ENCODE data around the gene EXOG. TPM values are rescaled to one million over a fixed set of nuclear protein-coding genes. Genes with fewer than 3 reads are reported as not detected.
A peak's percentile ranks its signal among the peaks of the same experiment; 100 is the strongest.

Gene EXOG
- total and polyA plus RNA-seq, 4 donors: 3.1 to 16.5 (median 11.1) TPM

DNA sequence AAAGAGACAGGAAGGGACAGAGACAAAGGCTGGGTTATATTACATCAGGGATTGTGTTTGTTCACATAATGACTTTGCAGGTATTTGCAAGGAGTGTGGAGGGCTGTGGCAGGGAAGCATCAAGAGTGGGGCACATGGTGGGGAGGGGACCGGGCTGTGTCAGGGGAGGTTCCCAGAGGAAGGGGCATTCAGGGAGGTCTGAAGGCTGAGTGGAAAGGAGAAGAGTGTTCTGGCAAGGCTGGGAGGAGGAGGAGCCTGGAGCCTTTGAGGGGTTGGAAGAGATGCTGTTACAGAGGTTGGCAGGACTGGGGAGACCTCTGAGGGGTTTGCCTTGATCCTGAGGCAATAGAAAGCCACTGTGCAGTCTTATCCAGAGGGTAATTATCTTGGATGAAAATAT, 49.4 kb downstream of the EXOG start:
- no peaks in the 10 kb centered on the region for H3K27me3 ChIP-seq (ENCODE audit: control insufficient read depth in 3 of 3, insufficient read depth in 3 of 3, low read length in 2 of 3)
- 82 to 88% methylated on average over 1 of the region's 1 CpG for WGBS, 2 donors
- H3K9me3 ChIP-seq (ENCODE audit: control insufficient read depth in 4 of 4, insufficient read depth in 3 of 4, low read length in 3 of 4): peaks cover 0 to 2% (median 0%) of the 10 kb centered on the region in 4 donors
- no peak overlapping the region for H3K4me3 ChIP-seq
- H3K27ac ChIP-seq (ENCODE audit: low read depth in 1 of 2, low read length in 1 of 2): peak overlapping the region in 1 of 2 donors; percentile 81
- no peak for DNase-seq
- ATAC-seq (ENCODE audit: insufficient read depth, low FRiP score): no peak
- H3K36me3 ChIP-seq (ENCODE audit: control insufficient read depth in 4 of 4, insufficient read depth in 4 of 4, low read length in 4 of 4): no peaks in the 10 kb centered on the region
- H3K9ac ChIP-seq (ENCODE audit: insufficient read depth in 1 of 2, low read length in 2 of 2): no peak overlapping the region
- peaks cover 0 to 6% (median 0%) of the 10 kb centered on the region in 5 donors for H3K4me1 ChIP-seq (ENCODE audit: control insufficient read depth in 5 of 5, insufficient read depth in 5 of 5, low read length in 5 of 5)
- TF ChIP-seq, protein P1, sequence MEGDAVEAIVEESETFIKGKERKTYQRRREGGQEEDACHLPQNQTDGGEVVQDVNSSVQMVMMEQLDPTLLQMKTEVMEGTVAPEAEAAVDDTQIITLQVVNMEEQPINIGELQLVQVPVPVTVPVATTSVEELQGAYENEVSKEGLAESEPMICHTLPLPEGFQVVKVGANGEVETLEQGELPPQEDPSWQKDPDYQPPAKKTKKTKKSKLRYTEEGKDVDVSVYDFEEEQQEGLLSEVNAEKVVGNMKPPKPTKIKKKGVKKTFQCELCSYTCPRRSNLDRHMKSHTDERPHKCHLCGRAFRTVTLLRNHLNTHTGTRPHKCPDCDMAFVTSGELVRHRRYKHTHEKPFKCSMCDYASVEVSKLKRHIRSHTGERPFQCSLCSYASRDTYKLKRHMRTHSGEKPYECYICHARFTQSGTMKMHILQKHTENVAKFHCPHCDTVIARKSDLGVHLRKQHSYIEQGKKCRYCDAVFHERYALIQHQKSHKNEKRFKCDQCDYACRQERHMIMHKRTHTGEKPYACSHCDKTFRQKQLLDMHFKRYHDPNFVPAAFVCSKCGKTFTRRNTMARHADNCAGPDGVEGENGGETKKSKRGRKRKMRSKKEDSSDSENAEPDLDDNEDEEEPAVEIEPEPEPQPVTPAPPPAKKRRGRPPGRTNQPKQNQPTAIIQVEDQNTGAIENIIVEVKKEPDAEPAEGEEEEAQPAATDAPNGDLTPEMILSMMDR (IDR thresholded peaks at IDR 0.05; ENCODE audit: control extremely low read depth, extremely low read depth): no peak

DNA sequence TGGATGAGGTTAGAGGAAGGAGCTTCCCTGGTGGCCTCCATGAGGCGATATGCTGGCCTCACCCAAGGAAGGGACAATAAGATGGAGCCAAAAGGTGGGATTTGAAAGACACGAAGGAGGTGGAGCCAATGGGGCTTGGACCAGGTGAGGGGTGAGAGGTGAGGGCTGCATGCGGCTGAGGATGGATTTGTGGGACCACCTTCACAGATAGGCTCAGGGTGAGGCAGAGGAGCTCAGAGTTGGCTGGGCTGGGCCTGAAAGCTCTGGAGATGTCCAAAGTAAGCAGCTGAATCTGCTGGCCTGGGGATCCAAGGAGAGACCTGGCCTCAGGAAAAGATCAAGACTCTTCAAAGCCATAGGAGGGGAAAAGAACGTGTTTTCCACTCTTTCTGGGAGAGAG, 49.8 kb downstream of the EXOG start:
- DNase-seq (no peak), ATAC-seq (ENCODE audit: insufficient read depth, low FRiP score) (no peak)
- Histone ChIP-seq H3K4me1 (ENCODE audit: control insufficient read depth in 5 of 5, insufficient read depth in 5 of 5, low read length in 5 of 5) (peaks cover 0 to 6% (median 0%) of the 10 kb centered on the region in 5 donors), H3K9ac (ENCODE audit: insufficient read depth in 1 of 2, low read length in 2 of 2) (no peak overlapping the region), H3K9me3 (ENCODE audit: control insufficient read depth in 4 of 4, insufficient read depth in 3 of 4, low read length in 3 of 4) (peaks cover 0 to 3% (median 0%) of the 10 kb centered on the region in 4 donors), H3K27me3 (ENCODE audit: control insufficient read depth in 3 of 3, insufficient read depth in 3 of 3, low read length in 2 of 3) (no peaks in the 10 kb centered on the region), H3K27ac (ENCODE audit: low read depth in 1 of 2, low read length in 1 of 2) (peak overlapping the region in 1 of 2 donors; percentile 81), H3K36me3 (ENCODE audit: control insufficient read depth in 4 of 4, insufficient read depth in 4 of 4, low read length in 4 of 4) (no peaks in the 10 kb centered on the region), H3K4me3 (no peak overlapping the region)
- 88 to 93% methylated on average over 4 of the region's 4 CpGs for WGBS, 2 donors
- TF ChIP-seq, protein P1 (IDR thresholded peaks at IDR 0.05; ENCODE audit: control extremely low read depth, extremely low read depth): no peak

DNA sequence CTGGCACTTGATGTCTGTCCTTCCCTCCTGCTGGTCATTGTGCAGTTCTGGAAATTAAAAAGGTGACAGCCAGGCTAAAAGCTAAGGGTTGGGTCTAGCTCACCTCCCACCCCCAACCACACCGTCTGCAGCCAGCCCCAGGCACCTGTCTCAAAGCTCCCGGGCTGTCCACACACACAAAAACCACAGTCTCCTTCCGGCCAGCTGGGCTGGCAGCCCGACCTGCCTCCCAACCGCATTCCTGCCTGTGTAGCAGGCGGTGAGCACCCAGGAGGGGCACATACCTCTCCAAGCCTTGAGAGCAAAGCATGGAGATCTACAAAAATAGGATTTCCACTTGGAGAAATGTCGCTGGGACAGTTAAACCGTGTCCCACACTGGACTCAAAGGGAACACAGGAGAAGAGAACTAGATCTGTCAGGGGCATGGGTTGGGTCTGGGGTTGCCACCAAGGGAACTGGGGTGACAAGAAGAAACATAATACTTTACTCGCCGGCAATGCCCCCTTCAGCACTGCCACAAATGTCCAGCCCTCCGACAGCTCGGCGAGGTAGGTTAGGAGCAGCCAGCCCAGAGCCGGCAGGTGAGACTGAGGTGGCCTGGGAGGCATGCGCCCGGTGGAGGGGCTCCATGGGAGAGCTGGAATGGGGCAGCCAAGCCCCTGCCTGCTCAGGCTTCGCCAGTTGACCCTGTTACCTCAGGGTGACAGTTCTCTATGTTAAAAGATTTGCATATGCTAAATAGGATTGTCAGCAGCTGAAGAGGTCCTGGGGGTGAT, 52.2 kb downstream of the EXOG start:
- ATAC-seq (ENCODE audit: insufficient read depth, low FRiP score) (no peak), DNase-seq (peak; percentile 17 to 48 (median 45))
- TF ChIP-seq, protein P1 (IDR thresholded peaks at IDR 0.05; ENCODE audit: control extremely low read depth, extremely low read depth): no peak
- Histone ChIP-seq H3K27me3 (ENCODE audit: control insufficient read depth in 3 of 3, insufficient read depth in 3 of 3, low read length in 2 of 3) (no peaks in the 10 kb centered on the region), H3K4me1 (ENCODE audit: control insufficient read depth in 5 of 5, insufficient read depth in 5 of 5, low read length in 5 of 5) (peaks cover 0 to 5% (median 0%) of the 10 kb centered on the region in 5 donors), H3K27ac (ENCODE audit: low read depth in 1 of 2, low read length in 1 of 2) (peak overlapping the region in 1 of 2 donors; percentile 66), H3K9ac (ENCODE audit: insufficient read depth in 1 of 2, low read length in 2 of 2) (no peak overlapping the region), H3K4me3 (no peak overlapping the region), H3K36me3 (ENCODE audit: control insufficient read depth in 4 of 4, insufficient read depth in 4 of 4, low read length in 4 of 4) (no peaks in the 10 kb centered on the region), H3K9me3 (ENCODE audit: control insufficient read depth in 4 of 4, insufficient read depth in 3 of 4, low read length in 3 of 4) (peaks cover 0 to 3% (median 0%) of the 10 kb centered on the region in 4 donors)
- 64 to 69% methylated on average over 17 of the region's 17 CpGs for WGBS, 2 donors

Measured in lung (tissue), 12 donors.